Measurements from ENCODE around the gene GLMP.

Gene GLMP

GRCh38 chr1:156285437-156285836, 10.0 kb downstream of the GLMP start:
- H3K27ac ChIP-seq = peak overlapping the region; percentile 85; the same call in 1 of the 2 replicates
- no peak for TF ChIP-seq ZFX (IDR thresholded peaks at IDR 0.05; ENCODE audit: borderline replicate concordance)
- TF ChIP-seq CTCF (IDR thresholded peaks at IDR 0.05) = no peak

- TF ChIP-seq CTCF (IDR thresholded peaks at IDR 0.05) (no peak), ZFX (IDR thresholded peaks at IDR 0.05; ENCODE audit: borderline replicate concordance) (no peak)
- H3K27ac ChIP-seq = peak overlapping the region; percentile 85
Observed at GRCh38 chr1:156284757-156285156, 10.7 kb downstream of the GLMP start.

- H3K27ac ChIP-seq = peak within 1 kb of the TSS; percentile 85
- no peak for TF ChIP-seq CTCF (IDR thresholded peaks at IDR 0.05)
- no peak for TF ChIP-seq ZFX (IDR thresholded peaks at IDR 0.05; ENCODE audit: borderline replicate concordance)
Observed at GRCh38 chr1:156284112-156284511, 11.4 kb downstream of the GLMP start, which contains the start of gene TMEM79. Gene TMEM79, plus strand, starts transcription at chr1:156284325. Its CDS starts 902 bp downstream, at chr1:156285227.

GRCh38 chr1:156283521-156283920, 12.0 kb downstream of the GLMP start:
- TF ChIP-seq CTCF (IDR thresholded peaks at IDR 0.05) (no peak), ZFX (IDR thresholded peaks at IDR 0.05; ENCODE audit: borderline replicate concordance) (no peak)
- H3K27ac ChIP-seq = peak overlapping the region; percentile 85

GRCh38 chr1:156282479-156283222, 12.8 kb downstream of the GLMP start, which contains the start of gene SMG5:
Gene SMG5, minus strand, starts transcription at chr1:156282825. Its CDS starts 145 bp downstream, at chr1:156282680.
- no peak for TF ChIP-seq ZFX (IDR thresholded peaks at IDR 0.05; ENCODE audit: borderline replicate concordance)
- no peak for TF ChIP-seq CTCF (IDR thresholded peaks at IDR 0.05)
- peak within 1 kb of the TSS; percentile 85 for H3K27ac ChIP-seq

GRCh38 chr1:156281693-156282478, 13.6 kb downstream of the GLMP start:
- H3K27ac ChIP-seq = peak overlapping the region; percentile 85
- TF ChIP-seq CTCF (IDR thresholded peaks at IDR 0.05) (no peak), ZFX (IDR thresholded peaks at IDR 0.05; ENCODE audit: borderline replicate concordance) (no peak)
